ENCODE results near the gene TIPARP. TPM values are rescaled to one million over a fixed set of nuclear protein-coding genes. Genes with fewer than 3 reads are reported as not detected.

TIPARP gene
- total RNA-seq, 1 experiment from 2014 or later = 35.0 TPM

GRCh38 chr3:156627946-156628569 lies 46.3 kb upstream of the TIPARP start:
- Histone ChIP-seq H3K36me3 (ENCODE audit: low read depth) (no peaks in the 10 kb centered on the region), H3K9me2 (ENCODE audit: insufficient read depth) (no peaks in the 10 kb centered on the region), H3K9me3 (ENCODE audit: insufficient read depth, low read depth) (no peaks in the 10 kb centered on the region), H3K27me3 (ENCODE audit: insufficient read depth, low read depth) (no peaks in the 10 kb centered on the region), H3K27ac (peak overlapping the region; percentile 84), H3K4me3 (peak overlapping the region; percentile 22; the same call in 1 of the 2 replicates), H3F3A (ENCODE audit: insufficient read depth, low read depth) (peaks cover 49% of the 10 kb centered on the region), H2AFZ (no peak overlapping the region), H3K4me1 (replicated peaks; ENCODE audit: insufficient read depth) (peaks cover 68% of the 10 kb centered on the region), H3K4me2 (peak overlapping the region; percentile 70), H4K20me1 (ENCODE audit: insufficient read depth) (no peaks in the 10 kb centered on the region), H3K79me2 (ENCODE audit: low read depth) (no peaks in the 10 kb centered on the region)
- DNase-seq = peak in 1 of 2 experiments; percentile 94
- TF ChIP-seq CTCF (conservative IDR thresholded peaks at IDR 0.05) (no peak), EZH2 (IDR thresholded peaks at IDR 0.05; ENCODE audit: low read depth) (no peak)
- BruUV-seq (replicated peaks) = no TSS peak
- ChIA-PET POLR2A (ENCODE audit: unreplicated experiment) (interaction anchor here (0.5 to 0.9 kb wide), 5 partner anchors 74 to 500 kb away, joined by 3 to 8 read pairs (median 4); no protein-coding TSS in a partner anchor), CTCF (interaction anchor here (0.5 to 1.2 kb wide), 3 partner anchors 14 to 46 kb away, joined by 3 to 5 read pairs (median 5); no protein-coding TSS in a partner anchor)
- intact Hi-C loops (cut with micrococcal nuclease; ENCODE audit: unreplicated experiment) = loop anchor here (1.0 to 2.0 kb wide), 3 partner anchors 46 to 501 kb away; partner anchors contain the start of gene TIPARP

- H3K27me3 ChIP-seq (ENCODE audit: insufficient read depth, low read depth) = no peaks in the 10 kb centered on the region
- ChIA-PET POLR2A (ENCODE audit: unreplicated experiment) (interaction anchor here (0.5 to 0.9 kb wide), 5 partner anchors 75 to 757 kb away, joined by 3 to 8 read pairs (median 4); no protein-coding TSS in a partner anchor), CTCF (interaction anchor here (1.2 kb wide), 1 partner anchor 45 kb away, joined by 5 read pairs; no protein-coding TSS in a partner anchor)
- H3K4me1 ChIP-seq (replicated peaks; ENCODE audit: insufficient read depth) = peaks cover 68% of the 10 kb centered on the region
- H3K79me2 ChIP-seq (ENCODE audit: low read depth) = no peaks in the 10 kb centered on the region
- DNase-seq = peak in 1 of 2 experiments; percentile 89
- no peaks in the 10 kb centered on the region for H3K9me3 ChIP-seq (ENCODE audit: insufficient read depth, low read depth)
- intact Hi-C loops (cut with micrococcal nuclease; ENCODE audit: unreplicated experiment) = loop anchor here (1.0 to 2.0 kb wide), 3 partner anchors 45 to 500 kb away; partner anchors contain the start of gene TIPARP
- H3K4me3 ChIP-seq = peak overlapping the region; percentile 19; the same call in 1 of the 2 replicates
- H4K20me1 ChIP-seq (ENCODE audit: insufficient read depth) = no peaks in the 10 kb centered on the region
- H3F3A ChIP-seq (ENCODE audit: insufficient read depth, low read depth) = peaks cover 49% of the 10 kb centered on the region
- no peak for TF ChIP-seq CTCF (conservative IDR thresholded peaks at IDR 0.05)
- no peak for TF ChIP-seq EZH2 (IDR thresholded peaks at IDR 0.05; ENCODE audit: low read depth)
- H3K9me2 ChIP-seq (ENCODE audit: insufficient read depth) = no peaks in the 10 kb centered on the region
- BruUV-seq (replicated peaks) = no TSS peak
- H3K4me2 ChIP-seq = peak overlapping the region; percentile 70
- no peak overlapping the region; the same call in 1 of the 2 replicates for H2AFZ ChIP-seq
- peak overlapping the region; percentile 84 for H3K27ac ChIP-seq
- H3K36me3 ChIP-seq (ENCODE audit: low read depth) = no peaks in the 10 kb centered on the region
These were observed 45.4 kb upstream of the TIPARP start for GRCh38 chr3:156628836-156629618.

GRCh38 chr3:156630081-156630772 lies 44.2 kb upstream of the TIPARP start:
- peaks cover 49% of the 10 kb centered on the region for H3F3A ChIP-seq (ENCODE audit: insufficient read depth, low read depth)
- H3K27ac ChIP-seq = peak overlapping the region; percentile 84
- DNase-seq = peak; percentile 53 to 93
- H3K9me2 ChIP-seq (ENCODE audit: insufficient read depth) = no peaks in the 10 kb centered on the region
- no peaks in the 10 kb centered on the region for H3K79me2 ChIP-seq (ENCODE audit: low read depth)
- H3K9me3 ChIP-seq (ENCODE audit: insufficient read depth, low read depth) = no peaks in the 10 kb centered on the region
- H3K4me3 ChIP-seq = no peak overlapping the region
- peaks cover 67% of the 10 kb centered on the region for H3K4me1 ChIP-seq (replicated peaks; ENCODE audit: insufficient read depth)
- no TSS peak for BruUV-seq (replicated peaks)
- H3K36me3 ChIP-seq (ENCODE audit: low read depth) = no peaks in the 10 kb centered on the region
- H2AFZ ChIP-seq = no peak overlapping the region
- CTCF ChIA-PET = interaction anchor here (1.0 to 1.2 kb wide), 2 partner anchors 43 to 451 kb away, joined by 3 to 4 read pairs; no protein-coding TSS in a partner anchor
- H3K27me3 ChIP-seq (ENCODE audit: insufficient read depth, low read depth) = no peaks in the 10 kb centered on the region
- POLR2A ChIA-PET (ENCODE audit: unreplicated experiment) = interaction anchor here (0.5 to 1.4 kb wide), 3 partner anchors 15 to 76 kb away, joined by 3 to 8 read pairs (median 5); no protein-coding TSS in a partner anchor
- intact Hi-C loops (cut with micrococcal nuclease; ENCODE audit: unreplicated experiment) = loop anchor here (1.0 to 2.0 kb wide), 3 partner anchors 75 to 459 kb away; partner anchors contain the start of gene SSR3
- no peaks in the 10 kb centered on the region for H4K20me1 ChIP-seq (ENCODE audit: insufficient read depth)
- peak overlapping the region; percentile 70 for H3K4me2 ChIP-seq
- TF ChIP-seq CTCF (conservative IDR thresholded peaks at IDR 0.05) (no peak), EZH2 (IDR thresholded peaks at IDR 0.05; ENCODE audit: low read depth) (no peak)
